GM19463 (cell line): Measurements from ENCODE around the gene CNTRL.
"Not testable (repeated sequence)": the region's sequence is repeated elsewhere in the genome, so short reads cannot be mapped to it uniquely, and the experiment has no call there.

ENCODE experiments used
- ATAC-seq: cut with Tn5 transposase; IDR thresholded peaks from one replicate; pipeline ENCODE4 v1.9.1; 2021; ENCODE audit warnings: mild to moderate bottlenecking, moderate library complexity; ENCODE audit not compliant: unreplicated experiment

Gene CNTRL

GRCh38 chr9:121133104-121133816 lies 58.5 kb downstream of the CNTRL start:
- no peak for ATAC-seq

GRCh38 chr9:121135642-121136041 lies 60.9 kb downstream of the CNTRL start:
- no peak for ATAC-seq

- ATAC-seq: no peak
Observed at GRCh38 chr9:121138561-121138960, 63.8 kb downstream of the CNTRL start.

- no peak for ATAC-seq
Observed at GRCh38 chr9:121138973-121139372, 64.2 kb downstream of the CNTRL start.

- ATAC-seq: no peak
Observed at GRCh38 chr9:121140162-121140561, 65.4 kb downstream of the CNTRL start.

GRCh38 chr9:121141306-121141705 lies 66.6 kb downstream of the CNTRL start:
- no peak for ATAC-seq

GRCh38 chr9:121141706-121142105 lies 67.0 kb downstream of the CNTRL start:
- ATAC-seq: no peak

- ATAC-seq: no peak
Observed at GRCh38 chr9:121143771-121144170, 69.0 kb downstream of the CNTRL start.

- ATAC-seq: no peak
Observed at GRCh38 chr9:121144482-121144881, 69.7 kb downstream of the CNTRL start.

GRCh38 chr9:121150188-121150587 lies 75.4 kb downstream of the CNTRL start:
- no peak for ATAC-seq

- ATAC-seq: no peak
Observed at GRCh38 chr9:121153642-121154041, 78.9 kb downstream of the CNTRL start.

- no peak for ATAC-seq
Observed at GRCh38 chr9:121154782-121155181, 80.0 kb downstream of the CNTRL start.

GRCh38 chr9:121156263-121156731 lies 81.5 kb downstream of the CNTRL start:
- ATAC-seq: peak; percentile 83

- ATAC-seq: no peak
Observed at GRCh38 chr9:121157939-121158338, 83.2 kb downstream of the CNTRL start.

- ATAC-seq: no peak
Observed at GRCh38 chr9:121160025-121160424, 85.3 kb downstream of the CNTRL start.

GRCh38 chr9:121168052-121168451 lies 93.3 kb downstream of the CNTRL start:
- ATAC-seq: no peak

GRCh38 chr9:121169094-121169601 lies 94.4 kb downstream of the CNTRL start:
- ATAC-seq: no peak

GRCh38 chr9:121171236-121171635 lies 96.5 kb downstream of the CNTRL start:
- no peak for ATAC-seq

GRCh38 chr9:121172726-121173487 lies 98.2 kb downstream of the CNTRL start:
- ATAC-seq: no peak

GRCh38 chr9:121173501-121173900 lies 98.7 kb downstream of the CNTRL start:
- no peak for ATAC-seq

GRCh38 chr9:121178676-121179372 lies 104.1 kb downstream of the CNTRL start:
- ATAC-seq: no peak

- ATAC-seq: not testable (repeated sequence)
Observed at GRCh38 chr9:121179373-121179721, 104.6 kb downstream of the CNTRL start.
